CMK (cell line): ENCODE data around the gene TPRN.

Experiments
- DNase-seq: peaks from one replicate; pipeline ENCODE4 v3.0.0-alpha.2; 2010; ENCODE audit warnings: low read depth

TPRN gene

GRCh38 chr9:137173796-137174664, 26.5 kb downstream of the TPRN start:
- no peak for DNase-seq

GRCh38 chr9:137172901-137173795, 27.4 kb downstream of the TPRN start:
- no peak for DNase-seq

GRCh38 chr9:137171149-137171900, 29.2 kb downstream of the TPRN start:
- DNase-seq: no peak

DNA sequence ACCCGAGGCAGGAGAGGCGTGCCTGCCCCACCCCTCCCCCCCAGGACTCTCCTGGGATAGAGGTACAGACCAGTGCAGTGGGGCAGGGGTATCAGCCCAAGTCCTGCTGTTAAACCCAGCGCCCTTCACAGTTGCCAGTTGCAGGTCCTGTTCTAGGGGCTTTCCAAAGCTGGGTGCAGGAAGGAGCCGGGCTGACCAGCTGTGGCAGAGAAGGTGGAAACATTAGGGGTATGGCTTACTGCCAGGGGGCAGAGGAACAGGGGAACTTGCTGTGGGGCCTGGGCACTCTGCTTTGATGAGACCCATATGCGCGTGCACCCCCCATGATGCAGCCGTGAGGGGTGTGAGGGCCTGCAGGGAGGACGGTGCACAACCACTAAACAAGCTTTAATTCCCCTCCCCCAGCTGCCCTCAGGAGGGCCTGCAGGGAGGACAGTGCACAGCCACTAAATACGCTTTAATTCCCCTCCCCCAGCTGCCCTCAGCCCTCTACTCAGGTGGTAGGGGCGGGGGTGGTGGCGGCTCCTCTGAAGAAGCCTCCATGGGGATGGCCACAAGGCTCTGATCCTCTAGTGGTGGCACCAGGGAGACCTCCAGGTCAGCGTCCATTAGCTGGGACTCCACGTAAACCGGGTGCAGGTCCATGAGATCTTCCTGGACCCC, 29.9 kb downstream of the TPRN start:
- no peak for DNase-seq

DNA sequence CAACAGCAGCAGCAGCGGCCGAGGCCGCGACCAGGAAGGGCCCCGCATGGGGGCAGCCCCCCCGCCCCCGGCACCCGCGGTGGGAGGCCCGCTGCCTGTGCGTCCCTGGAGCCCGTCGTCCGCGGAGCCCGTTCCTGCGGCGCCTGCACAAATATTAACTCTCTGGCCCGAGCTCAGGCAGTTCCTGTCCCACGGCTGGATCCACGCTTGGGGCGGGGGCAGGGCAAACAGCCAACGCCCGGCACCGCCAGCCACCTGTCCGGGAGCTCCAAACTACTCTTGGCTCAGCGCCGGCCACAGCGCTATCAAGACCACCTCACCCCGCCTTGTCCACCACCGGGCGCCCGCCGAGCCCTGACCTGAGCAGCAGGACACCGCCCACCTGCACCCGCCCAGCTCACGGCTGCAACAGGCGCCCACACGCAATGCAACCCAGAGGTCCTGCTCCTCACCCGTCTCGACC, 30.6 kb downstream of the TPRN start, which contains the start of gene LRRC26:
Gene LRRC26, minus strand, starts transcription at position 156 of the 463 bp plus-strand sequence. Its CDS starts 108 bp downstream, at position 48.
- DNase-seq: no peak

DNA sequence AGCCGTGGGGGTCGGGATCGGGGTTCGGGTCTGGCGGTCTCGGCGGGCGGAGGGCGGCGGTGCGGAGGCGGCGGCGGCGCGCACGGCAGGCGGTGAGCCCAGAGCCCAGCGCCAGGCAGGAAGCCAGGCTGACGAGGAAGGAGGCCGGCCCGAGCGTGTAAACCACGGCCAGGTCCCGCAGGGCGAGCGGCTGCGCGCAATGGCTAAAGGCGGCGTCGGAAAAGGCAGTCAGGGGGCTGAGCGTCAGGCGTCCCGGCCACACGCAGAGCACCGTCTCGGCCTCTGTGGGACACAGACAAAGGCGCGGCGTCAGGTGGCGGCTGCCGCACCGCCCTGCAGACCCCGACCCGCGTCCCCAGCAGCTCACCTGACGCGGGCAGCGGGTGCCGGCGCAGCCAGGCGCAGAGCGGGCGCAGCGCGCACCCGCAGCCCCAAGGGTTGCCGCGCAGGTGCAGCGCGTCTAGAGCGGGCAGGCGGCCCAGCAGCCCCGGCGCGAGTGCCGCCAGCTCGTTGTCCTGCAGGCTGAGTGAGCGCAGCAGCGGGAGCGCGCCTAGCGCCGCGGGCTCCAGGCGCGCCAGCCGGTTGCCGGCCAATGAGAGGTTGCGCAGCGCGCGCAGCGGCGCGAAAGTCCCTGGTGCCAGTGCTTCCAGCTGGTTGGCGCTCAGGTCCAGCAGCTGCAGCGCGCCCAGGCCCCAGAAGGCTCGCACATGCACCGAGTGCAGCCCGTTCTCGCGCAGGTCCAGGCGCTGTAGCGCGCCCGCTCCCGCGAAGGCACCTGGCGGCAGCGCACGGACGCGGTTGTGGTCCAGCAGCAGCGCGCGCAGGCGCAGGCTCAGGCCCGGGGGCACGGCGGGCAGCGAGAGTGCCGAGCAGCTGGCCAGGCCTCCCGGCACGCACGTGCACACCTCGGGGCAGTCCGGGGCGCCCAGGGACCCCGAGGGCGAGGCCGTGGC, 31.4 kb downstream of the TPRN start:
- DNase-seq: no peak

- no peak for DNase-seq
Observed at GRCh38 chr9:137168573-137168903, 32.0 kb downstream of the TPRN start.

GRCh38 chr9:137167747-137168572, 32.6 kb downstream of the TPRN start:
- peak; percentile 75 for DNase-seq

GRCh38 chr9:137167277-137167746, 33.2 kb downstream of the TPRN start:
- DNase-seq: no peak

DNA sequence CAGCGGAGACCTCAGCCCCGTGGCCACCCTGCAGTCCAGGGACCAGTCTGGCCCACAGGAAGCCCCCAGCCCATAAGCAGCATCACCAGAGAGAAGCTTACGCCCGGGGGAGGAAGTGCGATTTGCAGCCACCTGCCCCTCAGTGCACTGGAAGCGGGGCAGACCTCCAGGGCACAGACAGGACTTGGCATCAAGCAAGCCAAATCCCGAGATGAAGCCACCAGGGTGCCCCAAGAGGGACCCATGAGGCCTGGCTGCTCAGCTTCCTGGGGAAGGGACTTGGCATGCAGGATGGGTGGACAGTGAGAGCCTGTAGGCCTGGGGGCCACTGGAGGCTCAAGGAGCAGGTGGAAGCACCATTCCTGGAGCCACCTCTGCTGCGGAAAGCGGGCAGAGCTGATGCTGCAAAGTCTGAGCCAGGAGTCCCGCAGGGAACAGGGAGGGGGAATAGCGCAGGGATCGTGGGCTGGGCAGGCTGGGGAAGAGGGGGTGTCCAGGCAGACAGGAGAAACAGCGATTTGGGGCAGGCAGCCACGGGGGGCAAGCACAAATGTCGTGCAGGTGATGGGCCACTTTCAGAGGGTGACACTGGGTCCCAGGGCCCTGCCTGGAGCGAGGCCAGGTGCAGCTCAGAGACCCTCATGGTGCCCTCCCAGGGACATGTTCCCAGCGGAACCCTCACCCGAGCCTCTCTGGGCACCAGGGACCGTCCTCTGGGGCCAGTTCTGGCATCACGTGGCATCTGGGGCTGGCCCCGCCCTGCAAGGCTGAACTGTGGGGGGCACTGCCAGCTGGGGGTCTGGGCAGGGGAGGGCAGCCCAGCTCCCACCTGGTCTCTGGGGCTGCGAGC, 33.9 kb downstream of the TPRN start:
- DNase-seq: no peak

- no peak for DNase-seq
Observed at GRCh38 chr9:137165250-137165836, 35.2 kb downstream of the TPRN start.

DNA sequence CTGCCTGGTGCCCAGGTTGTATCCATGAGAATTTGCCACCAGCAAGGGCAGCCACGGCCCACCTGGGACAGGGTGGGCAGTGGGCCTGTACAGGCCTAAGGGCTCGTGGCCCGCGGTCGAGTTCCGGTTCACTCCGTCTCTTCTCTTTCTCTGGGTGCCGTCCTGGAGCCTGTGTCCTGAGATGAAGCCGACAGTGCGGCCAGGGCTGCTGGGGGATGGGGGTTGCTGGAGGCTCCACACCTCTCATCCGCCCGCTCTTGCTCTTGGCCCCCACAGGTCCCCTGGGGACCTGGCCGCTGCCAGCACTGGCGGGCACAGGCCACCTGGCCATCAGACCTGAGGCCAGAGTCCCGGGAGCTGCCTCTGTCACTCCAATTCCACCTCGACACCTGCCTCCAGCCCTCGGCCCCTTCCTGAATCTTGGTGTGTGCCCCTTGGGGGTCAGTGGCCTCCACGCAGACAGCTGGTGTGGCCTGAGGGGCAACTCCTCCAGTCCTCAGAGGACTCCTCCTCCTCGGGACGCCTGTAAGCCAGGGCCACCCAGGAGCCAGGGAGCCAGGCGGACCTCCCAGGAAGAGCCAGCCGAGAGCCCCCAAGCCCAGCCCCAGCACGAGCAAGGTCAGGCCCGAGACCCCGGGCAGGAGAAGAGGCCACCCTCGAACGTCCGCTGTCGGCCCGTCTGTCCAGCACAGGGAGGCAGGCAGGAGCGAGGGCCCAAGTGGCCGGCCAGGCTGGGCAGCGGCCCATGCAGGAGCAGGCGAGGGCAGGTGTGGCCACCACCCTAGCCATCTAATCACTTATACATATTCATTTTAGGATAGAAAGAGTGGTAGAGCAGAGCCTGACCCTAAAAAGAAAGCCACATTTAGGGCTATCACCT, 35.9 kb downstream of the TPRN start:
- no peak for DNase-seq

GRCh38 chr9:137163805-137164204, 36.7 kb downstream of the TPRN start:
- DNase-seq: no peak

GRCh38 chr9:137163365-137163715, 37.2 kb downstream of the TPRN start:
- no peak for DNase-seq

- DNase-seq: no peak
Observed at GRCh38 chr9:137162505-137163364, 37.8 kb downstream of the TPRN start.
